ENCODE data around the gene PYGB. TPM values are rescaled to one million over a fixed set of nuclear protein-coding genes. Genes with fewer than 3 reads are reported as not detected.

Gene PYGB
- total RNA-seq, 1 donor from 2014 or later = 61.1 TPM

DNA sequence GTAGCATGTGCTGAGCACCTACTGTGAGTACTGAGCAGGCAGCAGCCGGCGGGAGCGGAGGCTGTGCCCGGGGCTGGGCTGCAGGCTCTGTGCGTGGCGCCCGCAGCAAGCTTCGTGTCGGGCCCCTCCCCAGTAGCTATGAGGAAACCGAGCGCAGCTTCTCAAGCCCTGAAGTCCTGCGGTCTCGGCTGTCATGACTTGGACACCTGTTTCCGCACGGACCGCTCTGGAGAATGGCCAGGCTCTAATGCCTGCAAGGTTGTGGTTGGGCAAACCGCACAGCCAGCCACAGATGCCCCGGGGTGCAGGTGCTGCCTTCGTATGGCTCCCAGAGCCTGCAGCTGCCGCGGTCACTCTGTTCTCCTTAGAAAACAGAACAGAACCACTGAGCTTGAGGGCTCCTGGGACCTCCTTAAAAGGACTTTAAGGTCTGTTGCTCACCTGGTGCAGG, 33.7 kb downstream of the PYGB start:
- Histone ChIP-seq H3K36me3 (peaks cover 97% of the 10 kb centered on the region), H3K9me3 (no peaks in the 10 kb centered on the region), H3K27me3 (no peaks in the 10 kb centered on the region), H3K27ac (no peak overlapping the region), H3K4me1 (no peaks in the 10 kb centered on the region), H3K4me3 (no peak overlapping the region)
- DNase-seq = peak; percentile 46
- ATAC-seq = no peak
- no peak for TF ChIP-seq CTCF (IDR thresholded peaks at IDR 0.05)
- intact Hi-C loops (cut with DNase I) = no loop called here

GRCh38 chr20:25282034-25282781, 34.3 kb downstream of the PYGB start:
- Histone ChIP-seq H3K27me3 (no peaks in the 10 kb centered on the region), H3K36me3 (peaks cover 97% of the 10 kb centered on the region), H3K4me1 (no peaks in the 10 kb centered on the region), H3K9me3 (no peaks in the 10 kb centered on the region), H3K4me3 (no peak overlapping the region), H3K27ac (no peak overlapping the region)
- ATAC-seq (no peak), DNase-seq (peak; percentile 58)
- intact Hi-C loops (cut with DNase I) = no loop called here
- no peak for TF ChIP-seq CTCF (IDR thresholded peaks at IDR 0.05)

DNA sequence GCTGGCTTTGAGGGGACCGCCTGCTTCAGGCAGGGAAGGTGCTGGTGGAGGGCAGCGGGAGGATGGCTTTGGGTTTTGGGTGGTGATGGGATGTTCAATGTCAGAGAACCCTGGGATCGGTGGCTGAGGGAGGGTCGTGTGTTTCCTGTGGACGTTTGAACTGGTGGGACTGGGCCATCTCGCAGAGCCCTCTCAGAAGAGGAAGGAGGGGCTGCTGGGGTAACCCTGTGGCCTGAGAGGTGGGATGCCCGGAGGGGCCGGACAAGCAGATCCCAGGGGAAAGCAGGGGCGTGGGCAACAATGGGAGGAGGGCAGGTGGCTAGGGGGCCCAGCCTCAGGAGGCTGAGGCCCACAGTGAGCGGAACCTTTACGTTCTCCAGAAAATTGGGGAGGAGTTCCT, 34.9 kb downstream of the PYGB start:
- no peak for DNase-seq
- intact Hi-C loops (cut with DNase I) = no loop called here
- TF ChIP-seq CTCF (IDR thresholded peaks at IDR 0.05) = no peak
- Histone ChIP-seq H3K4me3 (no peak overlapping the region), H3K27me3 (no peaks in the 10 kb centered on the region), H3K27ac (no peak overlapping the region), H3K9me3 (no peaks in the 10 kb centered on the region), H3K36me3 (peaks cover 95% of the 10 kb centered on the region), H3K4me1 (no peaks in the 10 kb centered on the region)
- ATAC-seq = no peak

- TF ChIP-seq CTCF (IDR thresholded peaks at IDR 0.05) = no peak
- Histone ChIP-seq H3K36me3 (peaks cover 94% of the 10 kb centered on the region), H3K4me1 (no peaks in the 10 kb centered on the region)
Observed at GRCh38 chr20:25283221-25283951, 35.5 kb downstream of the PYGB start.

DNA sequence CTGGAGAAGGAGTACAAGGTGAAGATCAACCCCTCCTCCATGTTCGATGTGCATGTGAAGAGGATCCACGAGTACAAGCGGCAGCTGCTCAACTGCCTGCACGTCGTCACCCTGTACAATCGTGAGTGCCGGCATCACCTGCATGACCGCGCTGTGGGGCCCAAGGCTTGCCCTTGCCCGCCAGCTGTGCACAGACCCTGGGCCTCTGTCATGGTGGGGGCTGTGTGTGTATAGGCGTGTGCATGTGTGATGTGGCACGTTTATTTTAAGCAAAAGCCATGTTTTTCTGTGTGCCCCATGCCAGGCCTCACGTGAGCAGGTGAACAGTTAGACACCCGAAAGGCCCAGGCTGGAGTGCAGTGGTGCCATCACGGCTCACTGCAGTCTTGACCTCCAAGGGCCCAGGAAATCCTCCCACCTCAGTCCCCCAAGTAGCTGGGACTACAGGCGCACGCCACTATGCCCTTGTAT, 36.3 kb downstream of the PYGB start:
- DNase-seq (peak; percentile 56), ATAC-seq (no peak)
- peaks cover 94% of the 10 kb centered on the region for H3K36me3 ChIP-seq
- no peak overlapping the region for H3K27ac ChIP-seq
- H3K4me1 ChIP-seq = no peaks in the 10 kb centered on the region
- TF ChIP-seq CTCF (IDR thresholded peaks at IDR 0.05) = no peak
- intact Hi-C loops (cut with DNase I) = no loop called here
- no peaks in the 10 kb centered on the region for H3K9me3 ChIP-seq
- no peaks in the 10 kb centered on the region for H3K27me3 ChIP-seq
- no peak overlapping the region for H3K4me3 ChIP-seq

More at GRCh38 chr20:25283221-25283951, 35.5 kb downstream of the PYGB start:
- no peak overlapping the region for H3K27ac ChIP-seq
- H3K9me3 ChIP-seq = no peaks in the 10 kb centered on the region
- intact Hi-C loops (cut with DNase I) = no loop called here
- H3K4me3 ChIP-seq = no peak overlapping the region
- DNase-seq (peak; percentile 61), ATAC-seq (no peak)
- no peaks in the 10 kb centered on the region for H3K27me3 ChIP-seq
